GM21528 (cell line): ENCODE data around the gene PARVB.
"Not testable (repeated sequence)": the region's sequence is repeated elsewhere in the genome, so short reads cannot be mapped to it uniquely, and the experiment has no call there.

Experiments used
- ATAC-seq: cut with Tn5 transposase; IDR thresholded peaks from one replicate; pipeline ENCODE4 v1.9.1; 2021; ENCODE audit warnings: mild to moderate bottlenecking, moderate library complexity; ENCODE audit not compliant: unreplicated experiment, low FRiP score

Gene PARVB

GRCh38 chr22:43996981-43997265 is 27.2 kb upstream of the PARVB start:
- ATAC-seq, result no peak

DNA sequence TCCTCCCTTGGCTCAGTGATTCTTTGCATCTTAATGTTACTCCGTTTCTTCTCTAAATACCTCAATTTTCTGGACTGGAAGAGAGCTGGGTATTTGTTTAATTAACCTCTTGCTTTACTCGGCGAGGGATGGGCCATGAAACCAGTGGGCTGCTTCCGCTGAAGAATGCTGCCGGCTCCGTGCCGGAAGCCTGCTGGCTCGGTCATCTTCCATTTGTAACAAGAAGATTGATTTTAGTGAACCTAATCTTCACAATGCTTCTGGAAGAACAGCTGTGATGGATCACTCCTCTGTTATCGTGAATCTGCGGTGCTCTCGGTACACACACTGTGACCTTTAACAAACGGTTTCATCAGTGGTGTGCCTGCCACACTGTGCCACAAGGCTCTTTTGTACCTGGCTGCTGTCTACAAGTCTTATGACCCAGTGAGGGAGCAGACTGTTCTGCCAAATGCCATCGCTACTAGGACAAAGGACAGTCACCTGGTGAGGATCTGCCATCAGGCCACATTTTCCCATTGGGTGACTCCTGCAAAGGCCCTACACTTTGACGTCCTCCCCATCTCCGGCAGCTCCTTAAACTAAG is 25.3 kb upstream of the PARVB start:
- ATAC-seq, result no peak

DNA sequence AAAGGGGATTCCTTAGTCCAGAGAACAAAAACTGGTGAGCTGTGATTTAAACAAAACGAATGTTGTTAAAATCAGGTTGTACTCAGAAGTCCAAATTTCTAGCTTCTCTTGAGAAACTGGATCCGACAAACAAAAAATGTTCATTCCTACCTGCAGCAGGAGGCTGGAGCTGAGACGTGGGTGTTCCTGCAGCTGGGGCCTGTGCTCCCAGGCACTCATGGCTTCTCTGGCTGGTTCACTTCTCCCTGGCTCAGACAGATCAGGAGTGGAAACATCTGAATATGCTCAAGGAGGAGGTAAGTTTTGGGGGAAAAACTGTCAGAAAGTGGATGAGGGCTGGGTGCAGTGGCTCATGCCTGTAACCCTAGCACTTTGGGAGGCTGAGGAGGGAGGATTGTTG is 24.7 kb upstream of the PARVB start:
- no peak for ATAC-seq

DNA sequence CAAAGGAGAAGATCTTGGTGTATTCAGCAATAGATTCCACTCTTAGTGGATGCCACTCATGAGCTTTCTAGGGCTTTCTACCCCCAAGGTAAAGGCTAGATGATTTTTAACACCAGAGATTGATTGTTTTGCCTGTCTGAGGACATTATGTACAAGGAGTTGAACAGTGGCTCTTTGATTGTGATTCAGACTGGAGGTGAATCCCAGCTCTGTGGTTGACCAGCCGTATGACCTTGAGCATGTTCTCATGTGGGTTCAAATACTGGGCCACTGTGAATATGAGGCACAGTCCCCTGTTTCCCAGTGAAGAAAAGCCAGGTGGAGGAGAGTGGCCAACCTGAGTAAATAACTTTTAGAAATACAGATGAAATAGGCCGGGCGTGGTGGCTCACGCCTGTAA is 24.0 kb upstream of the PARVB start:
- ATAC-seq, result no peak

- ATAC-seq, result no peak
Measured at GRCh38 chr22:44001521-44001920, 22.6 kb upstream of the PARVB start.

- no peak for ATAC-seq
Measured at GRCh38 chr22:44002324-44002723, 21.8 kb upstream of the PARVB start.

GRCh38 chr22:44002997-44003396 is 21.1 kb upstream of the PARVB start:
- ATAC-seq, result no peak

DNA sequence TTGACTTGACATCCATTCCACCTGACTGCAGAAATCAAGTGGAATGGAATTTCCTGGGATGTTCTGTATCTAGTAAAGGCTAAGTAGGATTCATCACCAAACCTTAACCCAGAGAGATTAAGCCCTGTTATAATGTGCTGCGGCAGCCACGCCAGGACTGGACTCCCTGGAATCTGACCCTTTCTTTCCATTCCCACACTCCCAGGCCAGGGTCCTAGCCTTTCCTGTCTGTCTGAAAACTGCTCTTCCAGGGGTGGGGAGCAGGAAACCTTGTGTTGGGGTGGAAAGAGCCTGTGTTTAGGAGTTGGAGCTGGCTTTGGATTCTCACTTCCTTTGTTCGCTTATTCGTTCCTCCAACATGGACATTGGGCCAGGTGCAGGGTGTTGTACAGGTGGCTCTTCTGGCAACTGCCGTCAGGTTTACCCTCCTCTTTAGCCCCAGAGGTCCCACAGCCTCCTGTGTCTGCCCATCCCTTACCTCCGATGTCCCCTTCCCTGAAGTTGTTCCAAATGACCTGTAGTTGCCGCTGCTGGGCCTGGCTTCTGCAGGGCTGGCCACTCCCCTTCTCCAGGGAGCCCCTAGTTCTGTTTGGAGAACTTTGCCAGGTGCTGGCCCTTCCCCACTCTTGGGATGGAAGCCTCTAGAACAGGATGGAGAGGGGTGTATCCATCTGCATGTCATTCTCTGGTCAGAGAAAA is 20.5 kb upstream of the PARVB start:
- no peak for ATAC-seq

GRCh38 chr22:44004104-44004460 is 20.0 kb upstream of the PARVB start:
- ATAC-seq, result no peak

- no peak for ATAC-seq
Measured at GRCh38 chr22:44005524-44005923, 18.6 kb upstream of the PARVB start.

- ATAC-seq, result no peak
Measured at GRCh38 chr22:44012162-44012561, 11.9 kb upstream of the PARVB start.

GRCh38 chr22:44012591-44012990 is 11.5 kb upstream of the PARVB start:
- no peak for ATAC-seq

DNA sequence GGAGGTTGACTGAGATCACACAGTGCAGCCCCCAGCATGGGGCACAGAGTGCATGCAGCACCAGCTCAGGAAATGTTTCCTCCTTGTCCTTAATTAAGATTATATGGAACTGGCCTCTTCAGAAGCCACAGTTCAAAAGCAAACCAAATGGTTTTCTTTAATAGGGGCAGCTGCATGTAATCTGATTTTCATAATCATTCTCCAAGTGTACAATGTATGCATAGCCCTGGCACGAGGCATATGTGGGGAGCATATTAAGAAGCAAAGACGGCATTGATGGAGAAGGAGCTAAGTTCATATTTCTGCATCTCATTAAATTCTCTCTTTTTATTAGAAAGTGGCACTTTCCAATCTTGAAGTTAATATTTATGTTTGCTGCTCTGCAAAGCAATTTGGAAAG is 9.9 kb upstream of the PARVB start:
- no peak for ATAC-seq

DNA sequence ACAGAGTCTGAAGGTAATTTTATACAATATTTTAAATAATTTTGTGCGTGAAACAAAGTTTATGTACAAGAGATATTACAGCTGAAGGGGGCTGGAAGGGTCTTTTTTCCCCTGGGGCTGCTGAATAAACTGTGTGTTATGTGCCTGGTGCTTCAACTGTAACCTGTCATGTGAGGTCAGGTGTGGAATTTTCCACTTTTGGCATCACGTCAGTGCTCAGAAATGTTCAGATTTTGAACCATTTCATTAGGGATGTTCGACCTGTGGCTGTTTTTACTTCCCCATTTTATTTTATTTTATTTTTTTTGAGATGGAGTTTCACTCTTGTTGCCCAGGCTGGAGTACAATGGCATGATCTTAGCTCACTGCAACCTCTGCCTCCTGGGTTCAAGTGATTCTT is 7.5 kb upstream of the PARVB start:
- ATAC-seq, result not testable (repeated sequence)

- no peak for ATAC-seq
Measured at GRCh38 chr22:44018594-44018993, 5.5 kb upstream of the PARVB start.

GRCh38 chr22:44019416-44019815 is 4.7 kb upstream of the PARVB start:
- no peak for ATAC-seq

DNA sequence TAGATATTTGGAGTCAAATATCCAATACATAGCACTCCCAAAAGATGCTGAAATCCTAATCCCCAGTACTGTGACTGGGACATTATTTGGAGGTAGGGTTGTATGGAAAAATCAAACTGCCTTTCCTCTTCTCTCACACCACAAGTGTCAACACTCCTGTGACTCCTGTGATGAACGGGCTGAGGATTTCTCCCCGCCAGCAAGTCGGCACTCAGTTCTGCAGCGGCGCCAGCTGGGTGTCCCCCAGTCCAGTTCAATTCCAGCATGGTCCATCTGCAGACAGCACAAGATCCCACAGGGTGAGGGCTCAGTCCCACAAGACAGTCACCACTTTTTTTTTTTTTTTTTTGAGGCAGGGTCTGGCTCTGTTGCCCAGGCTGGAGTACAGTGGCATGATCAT is 4.3 kb upstream of the PARVB start:
- no peak for ATAC-seq

DNA sequence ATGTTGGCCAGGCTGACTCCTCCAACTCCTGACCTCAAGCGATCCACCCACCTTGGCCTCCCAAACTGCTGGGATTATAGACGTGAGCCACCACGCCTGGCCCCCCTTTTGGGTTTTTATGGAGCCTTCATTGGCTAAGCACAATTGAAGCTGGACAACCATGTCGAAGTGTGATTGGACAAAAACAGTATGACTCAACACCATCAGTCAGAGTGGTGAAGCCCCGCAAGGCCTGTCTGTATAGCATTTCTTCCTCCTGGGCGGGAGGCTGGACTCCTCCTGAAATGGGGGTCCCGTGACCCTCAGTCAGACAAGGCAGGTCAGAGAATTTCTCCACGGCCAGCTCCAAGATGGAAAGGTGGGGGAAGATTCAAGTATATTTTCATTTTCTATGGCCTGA is 3.1 kb upstream of the PARVB start:
- no peak for ATAC-seq

- no peak for ATAC-seq
Measured at GRCh38 chr22:44023404-44024287, 456 bp upstream of the PARVB start.

DNA sequence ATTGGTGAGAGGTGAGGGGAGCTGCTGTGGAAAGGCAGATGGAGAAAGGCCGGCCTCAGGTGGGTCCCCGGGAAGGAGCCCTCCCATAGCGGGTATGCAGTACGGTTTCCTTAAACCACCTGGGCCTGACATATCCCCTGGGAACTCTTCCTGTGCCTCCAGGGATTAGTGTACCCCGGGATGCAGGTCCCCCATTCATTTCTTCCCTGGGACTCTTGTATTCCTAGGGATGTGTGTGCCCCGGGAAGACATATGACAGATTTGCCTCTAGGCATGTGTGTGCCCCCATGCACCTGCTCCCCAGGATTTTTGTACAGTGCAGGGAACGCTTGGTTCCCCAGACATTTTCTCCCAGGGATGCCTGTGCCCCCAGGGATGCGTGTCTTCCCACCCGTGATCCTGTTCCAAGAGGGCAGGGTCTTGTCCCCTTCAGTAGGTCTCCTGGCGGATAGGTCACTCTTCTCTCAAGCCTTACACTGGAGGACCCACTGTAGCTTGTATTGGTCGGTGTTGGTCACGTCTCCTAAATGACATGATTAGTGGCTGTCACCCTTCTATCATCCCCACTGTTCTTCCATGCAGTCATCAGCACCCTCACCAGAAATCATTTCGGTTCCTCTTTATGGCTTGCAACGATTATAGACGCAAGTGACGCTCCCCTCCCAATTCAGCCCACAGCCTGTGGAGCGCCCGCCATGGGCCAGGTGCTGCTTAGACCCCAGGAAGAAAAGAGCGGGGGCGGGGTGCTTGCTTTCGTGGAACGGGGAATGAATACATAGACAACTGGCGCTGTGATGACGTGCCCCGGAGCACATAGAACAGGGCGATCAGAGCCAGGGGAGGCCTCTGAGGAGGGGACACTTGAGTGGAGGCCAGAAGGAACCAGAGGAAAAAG is 1.3 kb downstream of the PARVB start:
- ATAC-seq, result peak; percentile 43

DNA sequence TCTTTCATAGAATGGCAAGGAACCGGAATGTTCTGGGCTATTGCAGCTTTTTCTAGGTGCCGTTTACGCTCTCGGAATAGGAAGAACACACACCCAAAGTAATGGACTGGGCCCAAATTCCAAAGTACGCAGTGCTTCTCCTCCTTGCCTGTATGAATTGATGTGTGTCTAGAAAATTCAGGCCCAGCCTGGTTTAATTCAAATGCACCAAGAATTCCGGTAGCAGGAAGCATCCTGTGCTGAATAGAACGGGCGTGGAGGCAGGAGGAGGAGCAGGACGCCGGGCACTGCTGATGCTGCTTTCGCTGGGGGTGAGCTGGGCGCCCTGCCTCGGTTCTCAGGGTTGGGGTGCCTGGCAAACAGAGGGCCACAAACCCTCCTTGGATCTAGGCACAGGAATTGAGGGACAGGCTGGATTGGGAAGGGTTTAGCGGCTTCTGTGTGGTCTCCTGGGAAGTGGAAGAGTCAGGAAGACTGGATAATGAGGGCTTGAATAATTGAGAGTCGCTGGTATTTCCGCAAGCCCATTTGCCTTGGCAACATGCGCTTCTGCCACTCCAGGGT is 2.0 kb downstream of the PARVB start:
- no peak for ATAC-seq
